ENCODE measurements around the gene CRIM1. TPM values are rescaled to one million over a fixed set of nuclear protein-coding genes. Genes with fewer than 3 reads are reported as not detected.
A peak's percentile ranks its signal among the peaks of the same experiment; 100 is the strongest.

The CRIM1 gene
- total RNA-seq, 1 experiment from 2014 or later = 133 TPM

DNA sequence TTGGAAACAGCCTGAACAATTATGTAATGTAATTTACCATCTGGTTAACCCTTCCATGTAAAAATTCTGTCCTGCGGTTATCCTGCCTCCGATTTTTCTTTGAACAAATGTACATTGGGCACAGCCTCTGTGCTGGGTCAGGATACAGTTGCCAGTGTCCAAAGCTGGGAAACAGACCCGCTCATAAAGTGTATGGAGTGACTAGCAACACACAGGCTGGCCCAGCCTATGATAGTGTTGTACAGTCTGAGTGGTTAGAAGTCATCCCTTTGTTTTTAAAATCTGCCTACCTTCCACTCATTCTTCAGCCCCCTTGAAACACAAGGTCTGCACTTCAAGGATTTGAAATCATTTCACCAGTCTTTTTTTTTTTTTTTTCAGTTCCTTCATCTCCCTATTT lies 192.3 kb downstream of the CRIM1 start:
- no peaks in the 10 kb centered on the region for H3K79me2 ChIP-seq (ENCODE audit: low read depth)
- no peaks in the 10 kb centered on the region for H4K20me1 ChIP-seq (ENCODE audit: insufficient read depth)
- BruUV-seq (replicated peaks) = no TSS peak
- CTCF ChIA-PET = no interaction called here
- H3F3A ChIP-seq (ENCODE audit: insufficient read depth, low read depth) = peaks cover 4% of the 10 kb centered on the region; the same call in 1 of the 2 replicates
- TF ChIP-seq, protein P1, sequence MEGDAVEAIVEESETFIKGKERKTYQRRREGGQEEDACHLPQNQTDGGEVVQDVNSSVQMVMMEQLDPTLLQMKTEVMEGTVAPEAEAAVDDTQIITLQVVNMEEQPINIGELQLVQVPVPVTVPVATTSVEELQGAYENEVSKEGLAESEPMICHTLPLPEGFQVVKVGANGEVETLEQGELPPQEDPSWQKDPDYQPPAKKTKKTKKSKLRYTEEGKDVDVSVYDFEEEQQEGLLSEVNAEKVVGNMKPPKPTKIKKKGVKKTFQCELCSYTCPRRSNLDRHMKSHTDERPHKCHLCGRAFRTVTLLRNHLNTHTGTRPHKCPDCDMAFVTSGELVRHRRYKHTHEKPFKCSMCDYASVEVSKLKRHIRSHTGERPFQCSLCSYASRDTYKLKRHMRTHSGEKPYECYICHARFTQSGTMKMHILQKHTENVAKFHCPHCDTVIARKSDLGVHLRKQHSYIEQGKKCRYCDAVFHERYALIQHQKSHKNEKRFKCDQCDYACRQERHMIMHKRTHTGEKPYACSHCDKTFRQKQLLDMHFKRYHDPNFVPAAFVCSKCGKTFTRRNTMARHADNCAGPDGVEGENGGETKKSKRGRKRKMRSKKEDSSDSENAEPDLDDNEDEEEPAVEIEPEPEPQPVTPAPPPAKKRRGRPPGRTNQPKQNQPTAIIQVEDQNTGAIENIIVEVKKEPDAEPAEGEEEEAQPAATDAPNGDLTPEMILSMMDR (conservative IDR thresholded peaks at IDR 0.05) = no peak
- no peak for TF ChIP-seq EZH2 (IDR thresholded peaks at IDR 0.05; ENCODE audit: low read depth)
- no peak overlapping the region for H3K27ac ChIP-seq
- no peak overlapping the region for H2AFZ ChIP-seq
- no peak overlapping the region for H3K4me3 ChIP-seq
- peaks cover 31% of the 10 kb centered on the region for H3K36me3 ChIP-seq (ENCODE audit: low read depth)
- H3K4me2 ChIP-seq = no peak overlapping the region
- POLR2A ChIA-PET (ENCODE audit: unreplicated experiment) = no interaction called here
- no peaks in the 10 kb centered on the region for H3K9me3 ChIP-seq (ENCODE audit: insufficient read depth, low read depth)
- no peaks in the 10 kb centered on the region for H3K9me2 ChIP-seq (ENCODE audit: insufficient read depth)
- intact Hi-C loops (cut with micrococcal nuclease; ENCODE audit: unreplicated experiment) = loop anchor here (10.0 kb wide), 1 partner anchor 237 kb away; no protein-coding TSS in a partner anchor
- no peak for DNase-seq
- H3K27me3 ChIP-seq (ENCODE audit: insufficient read depth, low read depth) = no peaks in the 10 kb centered on the region
- no peaks in the 10 kb centered on the region for H3K4me1 ChIP-seq (replicated peaks; ENCODE audit: insufficient read depth)

DNA sequence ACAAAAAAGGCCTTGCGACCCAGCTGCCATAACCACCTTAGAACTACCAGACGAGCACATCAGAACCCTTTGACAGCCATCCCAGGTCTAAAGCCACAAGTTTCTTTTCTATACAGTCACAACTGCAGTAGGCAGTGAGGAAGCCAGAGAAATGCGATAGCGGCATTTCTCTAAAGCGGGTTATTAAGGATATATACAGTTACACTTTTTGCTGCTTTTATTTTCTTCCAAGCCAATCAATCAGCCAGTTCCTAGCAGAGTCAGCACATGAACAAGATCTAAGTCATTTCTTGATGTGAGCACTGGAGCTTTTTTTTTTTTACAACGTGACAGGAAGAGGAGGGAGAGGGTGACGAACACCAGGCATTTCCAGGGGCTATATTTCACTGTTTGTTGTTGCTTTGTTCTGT lies 193.6 kb downstream of the CRIM1 start:
- CTCF ChIA-PET = no interaction called here
- POLR2A ChIA-PET (ENCODE audit: unreplicated experiment) = interaction anchor here (0.7 kb wide), 1 partner anchor 101 kb away, joined by 6 read pairs; no protein-coding TSS in a partner anchor
- Histone ChIP-seq H3K4me2 (no peak overlapping the region), H3K27me3 (ENCODE audit: insufficient read depth, low read depth) (no peaks in the 10 kb centered on the region), H3K79me2 (ENCODE audit: low read depth) (no peaks in the 10 kb centered on the region), H3K9me2 (ENCODE audit: insufficient read depth) (no peaks in the 10 kb centered on the region), H3K4me3 (no peak overlapping the region), H4K20me1 (ENCODE audit: insufficient read depth) (no peaks in the 10 kb centered on the region), H3K9me3 (ENCODE audit: insufficient read depth, low read depth) (no peaks in the 10 kb centered on the region), H3K36me3 (ENCODE audit: low read depth) (peaks cover 38% of the 10 kb centered on the region), H2AFZ (no peak overlapping the region), H3F3A (ENCODE audit: insufficient read depth, low read depth) (peaks cover 4% of the 10 kb centered on the region; the same call in 1 of the 2 replicates), H3K4me1 (replicated peaks; ENCODE audit: insufficient read depth) (no peaks in the 10 kb centered on the region), H3K27ac (no peak overlapping the region)
- TSS peak; percentile 8 for BruUV-seq (replicated peaks)
- intact Hi-C loops (cut with micrococcal nuclease; ENCODE audit: unreplicated experiment) = loop anchor here (10.0 kb wide), 1 partner anchor 236 kb away; no protein-coding TSS in a partner anchor
- DNase-seq = no peak
- TF ChIP-seq EZH2 (IDR thresholded peaks at IDR 0.05; ENCODE audit: low read depth) = no peak
- TF ChIP-seq, protein P1 (conservative IDR thresholded peaks at IDR 0.05) = no peak

DNA sequence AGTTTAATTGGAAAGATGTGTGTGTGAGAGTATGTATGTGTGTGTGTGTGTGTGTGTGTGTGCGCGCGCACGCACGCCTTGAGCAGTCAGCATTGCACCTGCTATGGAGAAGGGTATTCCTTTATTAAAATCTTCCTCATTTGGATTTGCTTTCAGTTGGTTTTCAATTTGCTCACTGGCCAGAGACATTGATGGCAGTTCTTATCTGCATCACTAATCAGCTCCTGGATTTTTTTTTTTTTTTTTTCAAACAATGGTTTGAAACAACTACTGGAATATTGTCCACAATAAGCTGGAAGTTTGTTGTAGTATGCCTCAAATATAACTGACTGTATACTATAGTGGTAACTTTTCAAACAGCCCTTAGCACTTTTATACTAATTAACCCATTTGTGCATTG lies 194.4 kb downstream of the CRIM1 start:
- intact Hi-C loops (cut with micrococcal nuclease; ENCODE audit: unreplicated experiment) = no loop called here
- Histone ChIP-seq H3K4me1 (replicated peaks; ENCODE audit: insufficient read depth) (no peaks in the 10 kb centered on the region), H2AFZ (no peak overlapping the region), H3K79me2 (ENCODE audit: low read depth) (no peaks in the 10 kb centered on the region), H3K9me3 (ENCODE audit: insufficient read depth, low read depth) (no peaks in the 10 kb centered on the region), H3K27ac (no peak overlapping the region), H3K36me3 (ENCODE audit: low read depth) (peaks cover 41% of the 10 kb centered on the region), H3K4me3 (no peak overlapping the region), H3K27me3 (ENCODE audit: insufficient read depth, low read depth) (no peaks in the 10 kb centered on the region), H3K9me2 (ENCODE audit: insufficient read depth) (no peaks in the 10 kb centered on the region), H4K20me1 (ENCODE audit: insufficient read depth) (no peaks in the 10 kb centered on the region), H3K4me2 (no peak overlapping the region), H3F3A (ENCODE audit: insufficient read depth, low read depth) (peaks cover 3% of the 10 kb centered on the region; the same call in 1 of the 2 replicates)
- TF ChIP-seq, protein P1 (conservative IDR thresholded peaks at IDR 0.05) = no peak
- TF ChIP-seq EZH2 (IDR thresholded peaks at IDR 0.05; ENCODE audit: low read depth) = no peak
- ChIA-PET CTCF (no interaction called here), POLR2A (ENCODE audit: unreplicated experiment) (interaction anchor here (0.6 kb wide), 1 partner anchor 13 kb away, joined by 20 read pairs; no protein-coding TSS in a partner anchor)
- BruUV-seq (replicated peaks) = no TSS peak
- DNase-seq = no peak

Measured in PC-9 (cell line).